GM21723 (cell line): ENCODE data around the gene SPEM2.
"Not testable (repeated sequence)": the region's sequence is repeated elsewhere in the genome, so short reads cannot be mapped to it uniquely, and the experiment has no call there.

Experiments used
- ATAC-seq: cut with Tn5 transposase; IDR thresholded peaks from one replicate; pipeline ENCODE4 v1.9.1; 2021; ENCODE audit warnings: mild to moderate bottlenecking, moderate library complexity; ENCODE audit not compliant: unreplicated experiment

Gene SPEM2

GRCh38 chr17:7468804-7469389 lies 43.5 kb downstream of the SPEM2 start:
- no peak for ATAC-seq

GRCh38 chr17:7469843-7470242 lies 44.4 kb downstream of the SPEM2 start:
- not testable (repeated sequence) for ATAC-seq

- not testable (repeated sequence) for ATAC-seq
These were observed 45.1 kb downstream of the SPEM2 start for GRCh38 chr17:7470457-7470973.

- no peak for ATAC-seq
These were observed 46.3 kb downstream of the SPEM2 start for GRCh38 chr17:7471729-7472128.

GRCh38 chr17:7474767-7475166 lies 49.4 kb downstream of the SPEM2 start:
- not testable (repeated sequence) for ATAC-seq

GRCh38 chr17:7475764-7476422 lies 50.5 kb downstream of the SPEM2 start:
- no peak for ATAC-seq

- ATAC-seq = no peak
These were observed 51.1 kb downstream of the SPEM2 start for GRCh38 chr17:7476494-7476893.

- ATAC-seq = no peak
These were observed 51.5 kb downstream of the SPEM2 start for GRCh38 chr17:7476951-7477350.
